ENCODE data around the gene CTIF. TPM values are rescaled to one million over a fixed set of nuclear protein-coding genes. Genes with fewer than 3 reads are reported as not detected.

The CTIF gene
- total RNA-seq, 1 donor from 2014 or later = 72.4 TPM

DNA sequence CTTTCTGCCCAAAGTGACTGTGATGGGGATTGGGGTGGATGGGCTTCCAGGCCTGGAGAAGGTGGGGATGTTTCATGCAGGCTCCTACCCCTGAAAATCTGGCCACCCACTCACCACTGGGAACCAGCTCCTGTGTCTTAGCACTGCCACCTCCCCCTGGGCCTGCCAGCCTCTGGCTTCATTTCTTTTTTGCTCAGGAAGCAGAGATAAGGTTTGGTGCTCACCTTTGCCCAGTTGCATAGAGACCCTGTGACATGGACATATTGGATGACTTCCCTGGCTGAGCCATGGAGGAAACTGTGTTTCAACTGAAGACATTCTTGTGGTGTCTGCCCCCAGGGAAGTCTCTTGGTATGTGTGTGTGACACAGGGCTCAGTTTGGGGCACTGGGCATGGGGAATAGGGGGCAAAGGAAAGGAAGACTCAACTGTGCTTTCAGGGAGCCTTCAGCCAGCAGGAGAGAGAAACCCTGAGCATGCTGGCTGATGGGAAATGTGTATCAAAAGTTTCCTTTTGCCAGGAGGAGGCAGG is 16.7 kb downstream of the CTIF start:
- DNase-seq = peak; percentile 21

DNA sequence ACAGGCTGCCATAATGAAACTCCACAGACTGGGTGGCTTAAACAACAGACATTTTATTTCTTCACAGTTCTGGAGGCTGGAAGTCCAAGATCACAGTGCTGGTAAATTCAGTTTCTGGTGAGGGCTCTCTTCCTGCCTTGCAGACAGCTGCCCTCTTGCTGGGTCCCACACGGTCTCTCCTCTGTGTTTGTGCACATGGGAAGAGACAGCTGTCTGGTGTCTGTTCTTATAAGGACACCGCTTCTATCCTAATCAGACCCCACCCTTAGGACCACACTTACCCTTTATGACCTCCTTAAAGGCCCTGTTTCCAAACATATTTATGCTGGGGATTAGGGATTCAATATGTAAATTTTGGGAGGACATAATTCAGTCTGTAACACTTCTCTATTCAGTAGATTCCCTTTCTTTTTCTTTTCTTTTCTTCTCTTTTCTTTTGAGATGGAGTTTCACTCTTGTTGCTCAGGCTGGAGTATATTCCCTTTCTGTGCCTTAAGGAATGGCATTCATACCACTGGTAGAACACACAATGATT is 18.9 kb downstream of the CTIF start:
- Histone ChIP-seq H3K9me3 (no peaks in the 10 kb centered on the region), H3K4me1 (peaks cover 4% of the 10 kb centered on the region), H3K27me3 (no peaks in the 10 kb centered on the region), H3K36me3 (no peaks in the 10 kb centered on the region), H3K4me3 (no peak overlapping the region), H3K27ac (no peak overlapping the region)
- TF ChIP-seq CTCF (IDR thresholded peaks at IDR 0.05) = no peak
- DNase-seq (no peak), ATAC-seq (no peak)
- intact Hi-C loops (cut with DNase I) = no loop called here

More for the DNA sequence above, 16.7 kb downstream of the CTIF start:
- Histone ChIP-seq H3K27me3 (no peaks in the 10 kb centered on the region), H3K4me3 (no peak overlapping the region), H3K36me3 (no peaks in the 10 kb centered on the region), H3K27ac (no peak overlapping the region), H3K9me3 (no peaks in the 10 kb centered on the region), H3K4me1 (no peaks in the 10 kb centered on the region)
- ATAC-seq = no peak
- TF ChIP-seq CTCF (IDR thresholded peaks at IDR 0.05) = no peak
- intact Hi-C loops (cut with DNase I) = no loop called here

DNA sequence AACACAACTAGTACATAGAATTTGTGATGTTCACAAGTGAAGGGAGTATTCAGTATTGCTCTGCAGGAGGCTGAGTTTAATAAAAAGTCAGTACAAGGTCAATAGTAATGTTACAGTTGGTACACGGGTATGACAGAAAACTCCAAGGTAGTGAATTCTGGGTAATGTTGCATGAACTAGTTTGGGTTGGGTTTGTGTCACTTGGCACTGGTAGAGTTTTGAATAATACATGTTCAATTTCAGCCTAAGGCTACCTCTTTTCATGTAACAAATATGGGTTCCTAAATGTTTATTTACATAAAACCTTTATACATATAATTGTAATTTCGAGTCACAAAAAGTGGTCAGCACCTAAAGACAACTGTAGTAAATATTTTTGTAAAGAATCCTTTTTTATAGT is 19.4 kb downstream of the CTIF start:
- H3K27ac ChIP-seq = no peak overlapping the region
- no peak for TF ChIP-seq CTCF (IDR thresholded peaks at IDR 0.05)
- no peaks in the 10 kb centered on the region for H3K36me3 ChIP-seq
- no peak overlapping the region for H3K4me3 ChIP-seq
- no peaks in the 10 kb centered on the region for H3K27me3 ChIP-seq
- DNase-seq (no peak), ATAC-seq (no peak)
- no peaks in the 10 kb centered on the region for H3K9me3 ChIP-seq
- intact Hi-C loops (cut with DNase I) = no loop called here
- H3K4me1 ChIP-seq = peaks cover 10% of the 10 kb centered on the region

DNA sequence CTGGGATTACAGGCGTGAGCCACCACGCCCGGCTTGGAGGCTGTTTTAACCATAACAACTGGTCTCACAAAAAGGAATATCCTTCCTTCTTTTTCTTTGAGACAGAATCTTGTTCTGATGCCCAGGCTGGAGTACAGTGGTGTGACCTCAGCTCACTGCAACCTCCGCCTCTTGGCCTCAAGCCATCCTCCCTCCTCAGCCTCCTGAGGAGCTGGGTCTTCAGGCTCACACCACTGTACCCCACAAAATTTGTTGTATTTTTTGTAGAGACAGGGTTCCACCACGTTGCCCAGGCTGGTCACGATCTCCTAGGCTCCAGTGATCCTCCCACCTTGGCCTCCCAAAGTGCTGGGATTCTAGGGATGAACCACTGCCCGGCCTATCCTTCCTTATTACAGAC is 21.7 kb downstream of the CTIF start:
- H3K4me3 ChIP-seq = no peak overlapping the region
- no peaks in the 10 kb centered on the region for H3K9me3 ChIP-seq
- H3K4me1 ChIP-seq = peaks cover 27% of the 10 kb centered on the region
- no peak for TF ChIP-seq CTCF (IDR thresholded peaks at IDR 0.05)
- H3K27ac ChIP-seq = no peak overlapping the region
- DNase-seq (no peak), ATAC-seq (no peak)
- H3K27me3 ChIP-seq = no peaks in the 10 kb centered on the region
- H3K36me3 ChIP-seq = no peaks in the 10 kb centered on the region
- intact Hi-C loops (cut with DNase I) = no loop called here

GRCh38 chr18:48562075-48562474 is 23.2 kb downstream of the CTIF start:
- no peak overlapping the region for H3K4me3 ChIP-seq
- no peak for TF ChIP-seq CTCF (IDR thresholded peaks at IDR 0.05)
- intact Hi-C loops (cut with DNase I) = no loop called here
- no peaks in the 10 kb centered on the region for H3K36me3 ChIP-seq
- H3K27me3 ChIP-seq = no peaks in the 10 kb centered on the region
- no peak for ATAC-seq
- H3K27ac ChIP-seq = no peak overlapping the region
- H3K4me1 ChIP-seq = peaks cover 27% of the 10 kb centered on the region
- no peaks in the 10 kb centered on the region for H3K9me3 ChIP-seq
- no peak for DNase-seq

GRCh38 chr18:48563027-48563426 is 24.2 kb downstream of the CTIF start:
- no peaks in the 10 kb centered on the region for H3K9me3 ChIP-seq
- ATAC-seq = peak; percentile 49
- no peaks in the 10 kb centered on the region for H3K27me3 ChIP-seq
- no peak overlapping the region for H3K27ac ChIP-seq
- H3K36me3 ChIP-seq = no peaks in the 10 kb centered on the region
- intact Hi-C loops (cut with DNase I) = no loop called here
- no peak for TF ChIP-seq CTCF (IDR thresholded peaks at IDR 0.05)
- peaks cover 27% of the 10 kb centered on the region for H3K4me1 ChIP-seq
- no peak for DNase-seq
- H3K4me3 ChIP-seq = no peak overlapping the region

Measured in upper lobe of right lung (tissue), 1 donor.